H1 (cell line): ENCODE measurements around the gene TMEM198. TPM values are rescaled to one million over a fixed set of nuclear protein-coding genes. Genes with fewer than 3 reads are reported as not detected.

Source experiments
- BCL11A ChIP-seq, 2 experiments: IDR thresholded peaks; one replicate each; pipeline ENCODE4 v1.6.1; 2011; ENCODE audit warnings: low read depth in 2 of 2, low read length in 2 of 2, mild to moderate bottlenecking in 2 of 2
- CBX8 ChIP-seq: fragments of 300-800, 300-1000 bp; sonication (generic); IDR thresholded peaks from 2 replicates; pipeline ENCODE4 v1.7.1; 2016; ENCODE audit warnings: low read depth, low read length, borderline replicate concordance
- CTBP2 ChIP-seq: IDR thresholded peaks from 2 replicates; pipeline ENCODE4 v1.7.0; 2011; ENCODE audit warnings: borderline replicate concordance, mild to moderate bottlenecking, moderate library complexity, mixed read lengths, low read length; ENCODE audit not compliant: insufficient read depth, insufficient read length
- EP300 ChIP-seq, 2 experiments: IDR thresholded peaks; 1 replicate in 1 of 2; 2 replicates in 1 of 2; pipeline ENCODE4 v1.6.1; 2011 to 2012; ENCODE audit warnings: low read depth in 2 of 2, low read length in 2 of 2, mild to moderate bottlenecking in 2 of 2, borderline replicate concordance in 1 of 2, inconsistent platforms in 1 of 2, moderate library complexity in 1 of 2
- EZH2 ChIP-seq: fragments of 200-600 bp; sonication (generic); IDR thresholded peaks from 2 replicates; pipeline ENCODE4 v1.7.1; 2012; ENCODE audit warnings: low read depth, mild to moderate bottlenecking, moderate library complexity, low read length, inconsistent platforms; ENCODE audit not compliant: severe bottlenecking
- HDAC2 ChIP-seq, 2 experiments: fragments of 300-600 bp in 1 of 2; sonication (generic) in 1 of 2; IDR thresholded peaks; 2 replicates each; pipeline ENCODE4 v1.6.1; 2011 to 2012; ENCODE audit warnings: low read depth in 2 of 2, low read length in 2 of 2, mild to moderate bottlenecking in 2 of 2, moderate library complexity in 2 of 2, borderline replicate concordance in 1 of 2, inconsistent platforms in 1 of 2
- HDAC6 ChIP-seq: IDR thresholded peaks from one replicate; pipeline ENCODE4 v1.7.1; 2012; ENCODE audit warnings: low read depth, mild to moderate bottlenecking, inconsistent platforms, low read length, moderate library complexity
- JUND ChIP-seq: IDR thresholded peaks from 2 replicates; pipeline ENCODE4 v1.6.1; 2011; ENCODE audit warnings: mild to moderate bottlenecking, improper control_type of control experiment, low read length
- KDM4A ChIP-seq: IDR thresholded peaks from one replicate; pipeline ENCODE4 v1.7.1; 2012; ENCODE audit warnings: low read depth, mild to moderate bottlenecking, moderate library complexity, low read length, inconsistent platforms; ENCODE audit not compliant: severe bottlenecking
- KDM5A ChIP-seq: fragments of 200-600 bp; IDR thresholded peaks from 2 replicates; pipeline ENCODE4 v1.7.1; 2012; ENCODE audit warnings: mild to moderate bottlenecking, low read length, inconsistent platforms, mixed read lengths
- MAFK ChIP-seq: IDR thresholded peaks from 2 replicates; pipeline ENCODE4 v1.6.1; 2012; ENCODE audit warnings: low read depth, mild to moderate bottlenecking, improper control_type of control experiment, low read length
- POLR2A ChIP-seq, 2 experiments: IDR thresholded peaks; 1 replicate in 1 of 2; 2 replicates in 1 of 2; pipeline ENCODE4 v1.6.1; 2011; ENCODE audit warnings: low read depth in 2 of 2, low read length in 2 of 2, mild to moderate bottlenecking in 2 of 2; ENCODE audit errors: control extremely low read depth in 1 of 2
- POU5F1 ChIP-seq: IDR thresholded peaks from 2 replicates; pipeline ENCODE4 v1.6.1; 2011; ENCODE audit warnings: low read depth, mild to moderate bottlenecking, low read length, moderate library complexity
- SAP30 ChIP-seq: fragments of 300-600 bp; sonication (generic); IDR thresholded peaks from 2 replicates; pipeline ENCODE4 v1.7.1; 2012; ENCODE audit warnings: low read length, moderate library complexity, mild to moderate bottlenecking, inconsistent platforms; ENCODE audit not compliant: insufficient read depth, insufficient replicate concordance
- SIN3A ChIP-seq, 2 experiments: IDR thresholded peaks in 1 of 2; conservative IDR thresholded peaks in 1 of 2; 2 replicates each; pipeline ENCODE4 v1.6.1; 2011 to 2012; ENCODE audit warnings: low read length in 2 of 2, improper control_type of control experiment in 1 of 2, low read depth in 1 of 2, mild to moderate bottlenecking in 1 of 2
- SIX5 ChIP-seq: IDR thresholded peaks from 2 replicates; pipeline ENCODE4 v1.6.1; 2011; ENCODE audit warnings: mild to moderate bottlenecking, low read depth, low read length
- SP2 ChIP-seq: IDR thresholded peaks from 2 replicates; pipeline ENCODE4 v1.6.1; 2012; ENCODE audit warnings: mild to moderate bottlenecking, low read length, inconsistent platforms
- SRF ChIP-seq: IDR thresholded peaks from 2 replicates; pipeline ENCODE4 v1.6.1; 2011; ENCODE audit warnings: mild to moderate bottlenecking, low read depth, low read length, moderate library complexity
- TAF7 ChIP-seq: optimal IDR thresholded peaks from 2 replicates; pipeline ENCODE3; 2011; ENCODE audit warnings: low read depth, mild to moderate bottlenecking, inconsistent platforms, low read length, moderate library complexity, borderline replicate concordance
- TCF12 ChIP-seq: IDR thresholded peaks from 2 replicates; pipeline ENCODE4 v1.6.1; 2011; ENCODE audit warnings: low read depth, mild to moderate bottlenecking, low read length
- TEAD4 ChIP-seq: IDR thresholded peaks from 2 replicates; pipeline ENCODE4 v1.6.1; 2012; ENCODE audit warnings: low read depth, low read length, inconsistent platforms, mixed read lengths
- polyA plus RNA-seq, 7 experiments: library from polyadenylated mRNA; depleted of rRNA in 3 of 7; stranded (reverse) in 5 of 7; unstranded in 2 of 7; fragments of >200 nt in 5 of 7; fragments of 200-250 nt in 2 of 7; gene quantifications; 1 replicate in 5 of 7; 2 replicates in 1 of 7; 4 replicates in 1 of 7; pipeline versions ENCODE4 v1.2.1 to v1.2.3, GENCODE V29; 2011 to 2013; ENCODE audit warnings: missing spikeins in 2 of 7, mixed read lengths in 2 of 7
- total RNA-seq: library from RNA; stranded (reverse); fragmentation: NEBNext Ultra II Directional; extraction: Animal tissue kit (Norgen Biotek cat#: 25700); gene quantifications from 2 replicates; pipeline ENCODE4 v1.2.1, GENCODE V29; 2021
- TF ChIP-seq, protein P1 (sequence below): IDR thresholded peaks from 2 replicates; pipeline ENCODE4 v1.6.1; 2012; ENCODE audit warnings: inconsistent platforms

Gene TMEM198
- total and polyA plus RNA-seq, 2 of the 8 experiments (the other 6 are each of a cell fraction or from before 2014, with no cell fraction given) = 10.2 to 10.4 TPM

GRCh38 chr2:219597552-219598307 lies 53.9 kb downstream of the TMEM198 start, which contains the start of gene STK11IP (continued):
- no peak for TF ChIP-seq SP2
- TF ChIP-seq TEAD4 = no peak
- no peak for TF ChIP-seq TCF12
- no peak for TF ChIP-seq TAF7
- no peak for TF ChIP-seq CTBP2
- no peak; the same call in 1 of the 2 replicates for TF ChIP-seq SIX5
- no peak for TF ChIP-seq SRF
- TF ChIP-seq MAFK = no peak
- TF ChIP-seq HDAC6 = no peak
- TF ChIP-seq EZH2 = no peak
- TF ChIP-seq SAP30 = peak; percentile 98
- no peak for TF ChIP-seq POU5F1
- peak; percentile 93 to 99 for TF ChIP-seq SIN3A (conservative IDR thresholded peaks at IDR 0.05 in 1 of 2, IDR thresholded peaks at IDR 0.05 in 1 of 2; ENCODE audit: low read depth in 1 of 2, low read length in 2 of 2)
- TF ChIP-seq, protein P1, sequence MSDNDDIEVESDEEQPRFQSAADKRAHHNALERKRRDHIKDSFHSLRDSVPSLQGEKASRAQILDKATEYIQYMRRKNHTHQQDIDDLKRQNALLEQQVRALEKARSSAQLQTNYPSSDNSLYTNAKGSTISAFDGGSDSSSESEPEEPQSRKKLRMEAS = peak; percentile 50; the same call in 1 of the 2 replicates
- TF ChIP-seq POLR2A (IDR thresholded peaks at IDR 0.05; ENCODE audit: control extremely low read depth in 1 of 2, low read depth in 2 of 2, low read length in 2 of 2) = peak; percentile 77 to 94
- no peak for TF ChIP-seq BCL11A (IDR thresholded peaks at IDR 0.05; ENCODE audit: low read depth in 2 of 2, low read length in 2 of 2)
- peak; percentile 52 for TF ChIP-seq KDM5A
- no peak for TF ChIP-seq CBX8
- peak; percentile 77 to 95; a peak in 3 of 4 replicates for TF ChIP-seq HDAC2 (IDR thresholded peaks at IDR 0.05; ENCODE audit: borderline replicate concordance in 1 of 2, low read depth in 2 of 2, low read length in 2 of 2)
- no peak for TF ChIP-seq EP300 (IDR thresholded peaks at IDR 0.05; ENCODE audit: borderline replicate concordance in 1 of 2, low read depth in 2 of 2, low read length in 2 of 2)
- TF ChIP-seq JUND = 0 out of 2 replicates have a peak, but pooled peaks have one; percentile 4
- peak; percentile 75 for TF ChIP-seq KDM4A
